HFF-Myc (cell line): ENCODE measurements around the gene CADM3.

Source experiments
- DNase-seq: peaks from one replicate; pipeline ENCODE4 v3.0.0-alpha.2; 2011; ENCODE audit warnings: low read depth; ENCODE audit errors: extremely low read depth
- H3K4me3 ChIP-seq: replicated peaks from 2 replicates; pipeline ENCODE4 v1.5.1; 2011; ENCODE audit warnings: low read depth, mild to moderate bottlenecking, control low read depth, low read length
- TF ChIP-seq, protein P1 (sequence below): IDR thresholded peaks from 2 replicates; pipeline ENCODE4 v1.5.1; 2012; ENCODE audit warnings: mild to moderate bottlenecking, low read depth, low read length, control low read depth; ENCODE audit errors: missing control alignments

The CADM3 gene

GRCh38 chr1:159197561-159198557, 26.4 kb downstream of the CADM3 start:
- H3K4me3 ChIP-seq: no peak overlapping the region
- TF ChIP-seq, protein P1, sequence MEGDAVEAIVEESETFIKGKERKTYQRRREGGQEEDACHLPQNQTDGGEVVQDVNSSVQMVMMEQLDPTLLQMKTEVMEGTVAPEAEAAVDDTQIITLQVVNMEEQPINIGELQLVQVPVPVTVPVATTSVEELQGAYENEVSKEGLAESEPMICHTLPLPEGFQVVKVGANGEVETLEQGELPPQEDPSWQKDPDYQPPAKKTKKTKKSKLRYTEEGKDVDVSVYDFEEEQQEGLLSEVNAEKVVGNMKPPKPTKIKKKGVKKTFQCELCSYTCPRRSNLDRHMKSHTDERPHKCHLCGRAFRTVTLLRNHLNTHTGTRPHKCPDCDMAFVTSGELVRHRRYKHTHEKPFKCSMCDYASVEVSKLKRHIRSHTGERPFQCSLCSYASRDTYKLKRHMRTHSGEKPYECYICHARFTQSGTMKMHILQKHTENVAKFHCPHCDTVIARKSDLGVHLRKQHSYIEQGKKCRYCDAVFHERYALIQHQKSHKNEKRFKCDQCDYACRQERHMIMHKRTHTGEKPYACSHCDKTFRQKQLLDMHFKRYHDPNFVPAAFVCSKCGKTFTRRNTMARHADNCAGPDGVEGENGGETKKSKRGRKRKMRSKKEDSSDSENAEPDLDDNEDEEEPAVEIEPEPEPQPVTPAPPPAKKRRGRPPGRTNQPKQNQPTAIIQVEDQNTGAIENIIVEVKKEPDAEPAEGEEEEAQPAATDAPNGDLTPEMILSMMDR: peak; percentile 95
- DNase-seq: peak; percentile 48

- DNase-seq: no peak
- TF ChIP-seq, protein P1: no peak
- no peak overlapping the region for H3K4me3 ChIP-seq
Observed at GRCh38 chr1:159199901-159200300, 28.5 kb downstream of the CADM3 start.

DNA sequence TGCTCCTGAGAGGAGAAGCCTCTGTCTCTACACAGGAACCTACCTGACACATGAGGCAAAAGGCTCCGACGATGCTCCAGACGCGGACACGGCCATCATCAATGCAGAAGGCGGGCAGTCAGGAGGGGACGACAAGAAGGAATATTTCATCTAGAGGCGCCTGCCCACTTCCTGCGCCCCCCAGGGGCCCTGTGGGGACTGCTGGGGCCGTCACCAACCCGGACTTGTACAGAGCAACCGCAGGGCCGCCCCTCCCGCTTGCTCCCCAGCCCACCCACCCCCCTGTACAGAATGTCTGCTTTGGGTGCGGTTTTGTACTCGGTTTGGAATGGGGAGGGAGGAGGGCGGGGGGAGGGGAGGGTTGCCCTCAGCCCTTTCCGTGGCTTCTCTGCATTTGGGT, 29.4 kb downstream of the CADM3 start:
- TF ChIP-seq, protein P1: no peak
- DNase-seq: no peak
- H3K4me3 ChIP-seq: no peak overlapping the region

DNA sequence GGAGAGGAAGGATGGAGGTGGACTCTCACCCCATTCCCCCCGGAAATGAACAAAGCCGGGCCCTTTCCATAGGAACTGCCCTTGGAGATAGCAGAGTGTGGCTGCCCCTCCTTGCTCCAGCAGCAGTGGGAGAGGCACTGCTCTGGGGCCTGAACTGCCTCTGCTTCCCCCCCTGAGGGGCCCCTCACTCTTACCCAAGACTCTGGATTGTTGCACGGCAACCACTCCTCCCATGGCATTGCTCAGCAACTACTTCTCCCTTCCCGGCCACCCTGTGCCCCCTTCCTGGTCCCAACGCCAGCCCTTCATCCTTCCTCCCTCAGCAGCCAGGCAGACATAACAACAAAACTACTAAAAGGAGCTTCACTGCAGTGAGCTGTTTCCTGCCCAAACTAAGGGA, 30.2 kb downstream of the CADM3 start:
- TF ChIP-seq, protein P1: no peak
- no peak overlapping the region for H3K4me3 ChIP-seq
- DNase-seq: no peak

DNA sequence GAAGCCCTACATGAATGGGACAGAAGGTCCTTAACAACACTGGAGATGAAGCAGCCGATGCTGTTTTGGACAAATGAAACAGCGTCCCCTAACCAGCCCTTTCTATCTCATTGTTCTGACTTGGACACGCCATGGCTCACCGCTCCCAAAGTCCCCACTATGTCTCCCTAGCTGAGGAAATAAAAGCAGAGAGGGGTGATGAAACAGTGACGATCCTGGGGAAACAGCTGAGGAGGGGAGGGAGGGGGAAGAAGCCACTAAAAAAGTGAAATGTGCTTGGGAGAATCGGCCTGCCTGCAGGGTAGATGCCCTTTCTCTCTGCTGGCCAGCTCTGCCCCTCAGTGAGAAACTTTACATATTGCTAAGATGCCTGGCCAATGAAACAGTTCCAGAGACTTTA, 32.2 kb downstream of the CADM3 start:
- no peak overlapping the region for H3K4me3 ChIP-seq
- no peak for DNase-seq
- TF ChIP-seq, protein P1: no peak

DNA sequence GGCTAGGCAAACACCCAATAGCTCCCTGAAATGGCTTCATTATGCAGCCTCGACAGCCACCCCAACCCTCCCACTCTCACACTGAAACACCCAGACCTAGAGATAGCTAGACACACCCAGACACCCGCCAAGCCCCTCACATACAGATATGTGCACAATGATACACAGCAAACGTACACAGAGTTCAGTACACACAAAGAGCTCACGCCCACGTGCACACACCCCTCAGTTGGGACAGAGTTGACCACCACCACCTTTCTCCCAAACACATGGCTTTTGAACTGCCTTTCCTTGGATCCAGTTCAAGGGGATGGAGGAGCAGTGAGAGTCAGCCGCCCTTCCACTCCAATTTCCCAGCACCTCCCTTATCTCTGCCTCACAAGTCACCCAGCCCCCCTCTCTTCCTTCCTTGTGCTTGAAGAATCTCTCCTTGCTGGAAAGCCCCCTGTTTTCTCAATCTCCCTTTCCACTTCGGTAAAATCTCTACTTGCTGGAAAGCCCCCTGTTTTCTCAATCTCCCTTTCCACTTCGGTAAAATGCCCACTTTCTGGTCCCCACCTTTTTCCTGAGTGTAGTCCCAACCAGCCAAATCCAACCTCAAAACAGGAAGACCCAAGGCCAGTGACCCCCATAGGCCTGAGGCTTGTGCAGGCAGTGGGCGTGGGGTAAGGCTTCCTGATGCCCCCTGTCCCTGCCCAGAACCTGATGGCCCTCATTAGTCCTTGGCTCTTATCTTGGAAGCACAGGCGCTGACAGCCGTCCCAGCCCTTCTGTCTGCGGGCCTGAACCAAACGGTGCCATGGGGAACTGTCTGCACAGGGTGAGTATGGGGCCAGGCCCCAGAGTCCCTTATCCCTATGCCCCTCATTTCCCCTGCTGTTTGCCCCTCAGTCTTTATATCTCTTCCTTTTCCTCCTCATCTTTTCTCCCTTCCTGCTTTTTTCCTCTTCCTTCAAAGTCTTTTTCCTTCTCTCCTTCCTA, 33.0 kb downstream of the CADM3 start, which contains the start of gene ACKR1:
Gene ACKR1 (plus strand): TSS at position 715 of the 981 bp plus-strand sequence. CDS start 85 bp downstream, at position 800.
- TF ChIP-seq, protein P1: no peak
- DNase-seq: no peak
- no peak within 1 kb of the TSS for H3K4me3 ChIP-seq
